ENCODE results near the gene MICALL1.
"Not testable (repeated sequence)": the region's sequence is repeated elsewhere in the genome, so short reads cannot be mapped to it uniquely, and the experiment has no call there.

Gene MICALL1

DNA sequence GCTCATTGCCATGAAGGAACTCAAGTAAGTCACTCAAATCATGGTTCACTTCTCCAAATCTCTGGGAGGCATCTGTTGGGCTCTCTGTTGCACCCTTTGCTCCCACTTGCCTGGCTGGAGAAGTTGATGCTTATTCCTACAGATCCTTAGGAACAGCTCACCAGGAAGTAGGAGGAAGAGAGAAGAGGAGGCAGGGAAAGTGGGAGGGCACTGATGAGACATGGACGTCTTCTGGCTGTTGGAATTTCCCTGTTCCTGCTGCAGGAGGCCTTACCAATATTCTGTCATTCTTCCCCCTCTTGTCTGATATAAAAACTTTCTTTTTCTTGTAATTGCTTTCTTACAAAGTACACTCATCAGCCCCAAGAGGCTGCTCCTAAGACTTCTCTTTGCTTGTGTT lies 61.0 kb downstream of the MICALL1 start:
- no peak for DNase-seq

GRCh38 chr22:37967637-37968451 lies 61.7 kb downstream of the MICALL1 start:
- DNase-seq, result no peak

DNA sequence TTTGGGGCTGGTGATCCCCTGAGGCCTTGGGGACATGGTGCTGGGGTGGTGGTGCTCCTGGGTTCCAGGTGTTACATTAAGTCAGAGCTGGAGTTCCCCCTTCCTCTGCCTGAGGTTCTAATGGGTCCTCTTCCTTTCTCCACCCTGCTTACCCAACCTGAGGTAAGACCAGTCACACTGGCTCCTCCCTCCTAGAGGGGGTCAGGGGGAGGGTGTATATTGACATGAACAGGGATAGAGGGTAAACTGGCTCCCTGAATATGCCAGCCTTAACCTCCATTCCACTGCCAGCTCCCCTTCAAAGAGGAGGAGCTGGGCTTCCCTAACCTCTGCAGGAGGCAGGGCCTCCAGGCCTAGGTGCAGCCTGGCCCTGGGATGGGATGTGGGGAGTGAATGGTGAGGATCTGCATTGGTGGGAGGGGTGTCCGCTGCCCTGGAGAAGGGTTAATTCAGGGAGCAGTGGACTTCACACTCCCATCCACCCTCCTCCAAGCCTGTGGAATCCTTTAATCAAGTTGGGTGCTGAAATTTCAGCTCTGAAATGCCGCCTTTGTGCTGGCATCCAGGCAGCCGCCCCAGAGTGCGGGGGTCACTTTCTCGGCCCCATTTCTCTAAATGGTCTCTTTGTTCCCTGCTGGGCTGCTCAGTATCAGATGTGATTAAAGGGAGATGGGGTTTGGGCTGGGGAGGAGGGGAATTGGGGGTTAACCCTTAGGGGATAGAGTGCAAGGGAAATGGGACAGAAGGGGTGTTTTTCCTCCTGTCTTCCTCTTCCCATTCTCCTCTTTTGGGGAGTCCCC lies 62.6 kb downstream of the MICALL1 start:
- DNase-seq, result no peak

- DNase-seq, result no peak
Measured at GRCh38 chr22:37970864-37971263, 64.8 kb downstream of the MICALL1 start.

- DNase-seq, result no peak
Measured at GRCh38 chr22:37971475-37972434, 65.7 kb downstream of the MICALL1 start.

DNA sequence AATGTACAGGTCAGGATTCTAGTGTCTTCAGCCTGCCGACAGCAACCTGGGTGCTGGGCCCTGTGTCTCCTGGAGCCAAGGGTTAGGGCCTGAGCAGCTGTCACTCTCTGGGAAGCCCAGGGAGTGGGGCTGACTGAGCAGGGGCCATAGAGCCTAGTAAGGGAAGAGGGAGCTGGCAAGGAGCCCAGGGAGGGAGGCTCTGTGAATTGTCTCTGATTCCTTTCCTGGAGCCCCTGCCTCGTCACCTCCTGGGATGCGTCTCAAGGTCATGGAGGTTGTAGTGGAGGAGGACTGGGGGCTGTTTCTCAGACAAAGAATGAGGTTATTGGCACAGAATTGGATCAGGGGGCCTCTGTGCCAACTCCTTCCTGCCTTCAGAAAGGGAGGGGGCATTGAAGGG lies 66.4 kb downstream of the MICALL1 start:
- DNase-seq, result no peak

GRCh38 chr22:37973271-37974170 lies 67.4 kb downstream of the MICALL1 start:
- DNase-seq, result no peak

GRCh38 chr22:37975153-37975552 lies 69.1 kb downstream of the MICALL1 start:
- DNase-seq, result no peak

GRCh38 chr22:37976022-37976421 lies 69.9 kb downstream of the MICALL1 start:
- DNase-seq, result not testable (repeated sequence)

DNA sequence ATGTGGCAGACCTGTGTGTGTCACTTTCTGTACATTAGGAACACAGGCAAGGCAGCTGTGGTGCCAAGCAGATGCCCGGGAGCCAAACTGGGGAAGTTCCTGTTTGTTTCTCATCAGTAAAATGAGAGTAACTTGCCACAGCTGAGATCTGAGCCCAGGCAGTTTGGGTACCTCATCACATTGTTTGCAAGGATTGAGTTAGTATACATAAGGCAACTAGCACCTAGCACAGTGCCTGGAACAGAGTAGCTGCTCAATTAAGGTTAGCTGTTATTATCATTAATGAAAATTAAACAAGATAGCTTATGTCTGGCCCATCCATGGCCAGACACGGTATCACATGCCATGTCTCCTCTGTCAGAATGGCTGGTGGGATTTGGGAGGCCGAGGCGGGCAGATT lies 70.5 kb downstream of the MICALL1 start:
- no peak for DNase-seq

GRCh38 chr22:37979782-37980181 lies 73.7 kb downstream of the MICALL1 start:
- no peak for DNase-seq

- DNase-seq, result no peak
Measured at GRCh38 chr22:37981282-37982011, 75.3 kb downstream of the MICALL1 start.

DNA sequence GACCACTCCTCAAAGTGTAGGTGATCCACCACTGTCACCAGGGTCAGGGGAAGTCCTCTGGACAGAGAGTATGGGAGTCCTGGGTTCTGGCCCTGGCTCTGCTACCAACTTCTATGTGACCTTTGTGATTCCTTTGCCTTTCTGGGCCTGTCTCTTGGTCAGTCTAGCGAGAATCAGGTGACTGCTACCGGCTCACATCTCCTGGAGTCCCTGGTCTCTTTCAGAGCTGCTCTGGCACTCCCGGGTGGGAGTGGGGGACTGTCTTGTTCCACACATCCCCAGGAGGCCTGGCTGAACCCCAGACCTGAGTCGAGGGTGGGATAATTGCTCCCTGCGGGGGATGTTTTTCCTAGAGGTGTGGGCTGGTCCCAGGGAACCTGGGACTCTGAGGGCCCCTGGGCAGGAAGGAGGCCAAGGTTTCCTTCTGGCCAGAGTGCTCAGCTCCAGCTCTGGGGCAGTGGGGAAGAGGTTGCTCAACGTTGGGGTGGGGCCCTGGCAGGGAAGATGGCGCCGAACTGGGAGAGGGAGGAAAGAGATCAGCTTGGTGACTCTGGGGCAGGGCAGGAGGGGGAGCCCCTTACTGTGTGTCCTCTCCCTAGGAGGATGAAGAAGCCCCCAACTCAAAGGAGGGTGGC lies 76.2 kb downstream of the MICALL1 start:
- no peak for DNase-seq

DNA sequence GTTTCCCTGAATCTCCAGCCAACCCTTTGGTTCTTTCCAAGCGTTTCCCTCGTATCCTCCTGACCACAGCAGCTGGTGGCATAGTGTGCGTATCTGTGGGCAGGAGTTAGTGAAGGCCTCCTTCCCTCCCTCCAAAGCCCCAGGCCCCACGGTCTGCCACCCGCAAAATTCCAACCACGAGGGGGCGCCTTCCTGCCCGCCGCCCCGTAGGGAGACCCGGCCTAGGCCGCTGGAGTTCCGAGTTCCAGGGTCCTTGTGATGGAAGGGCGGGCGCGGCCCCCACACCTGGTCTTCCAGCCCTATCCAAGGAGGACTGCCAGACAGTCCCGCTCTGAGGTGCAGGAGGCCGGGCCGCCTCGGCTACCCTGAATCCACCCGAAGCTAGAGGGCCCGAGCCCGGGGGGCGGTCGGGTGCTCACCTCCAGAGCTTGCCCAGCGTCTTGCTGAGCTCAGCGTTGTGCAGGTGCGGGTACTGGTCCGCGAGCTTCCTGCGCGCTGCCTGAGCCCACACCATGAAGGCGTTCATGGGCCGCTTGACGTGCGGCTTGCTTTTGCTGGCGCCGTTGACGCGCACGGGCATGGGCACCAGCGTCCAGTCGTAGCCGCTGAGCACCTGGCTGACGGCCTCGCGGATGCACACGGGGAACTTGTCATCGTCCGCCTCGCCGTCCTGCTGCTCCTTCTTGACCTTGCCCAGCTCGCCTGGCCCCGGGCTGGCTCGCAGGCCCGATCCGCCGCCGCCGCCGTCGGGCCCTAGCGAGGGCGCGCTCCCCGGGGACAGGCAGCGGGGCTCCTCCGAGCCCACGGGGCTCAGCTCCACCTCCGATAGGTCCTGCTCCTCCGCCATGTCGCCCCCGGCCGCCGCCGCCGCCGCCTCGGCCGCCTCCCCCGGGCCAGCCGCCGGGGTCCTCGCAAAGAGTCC lies 77.1 kb downstream of the MICALL1 start:
- no peak for DNase-seq

DNA sequence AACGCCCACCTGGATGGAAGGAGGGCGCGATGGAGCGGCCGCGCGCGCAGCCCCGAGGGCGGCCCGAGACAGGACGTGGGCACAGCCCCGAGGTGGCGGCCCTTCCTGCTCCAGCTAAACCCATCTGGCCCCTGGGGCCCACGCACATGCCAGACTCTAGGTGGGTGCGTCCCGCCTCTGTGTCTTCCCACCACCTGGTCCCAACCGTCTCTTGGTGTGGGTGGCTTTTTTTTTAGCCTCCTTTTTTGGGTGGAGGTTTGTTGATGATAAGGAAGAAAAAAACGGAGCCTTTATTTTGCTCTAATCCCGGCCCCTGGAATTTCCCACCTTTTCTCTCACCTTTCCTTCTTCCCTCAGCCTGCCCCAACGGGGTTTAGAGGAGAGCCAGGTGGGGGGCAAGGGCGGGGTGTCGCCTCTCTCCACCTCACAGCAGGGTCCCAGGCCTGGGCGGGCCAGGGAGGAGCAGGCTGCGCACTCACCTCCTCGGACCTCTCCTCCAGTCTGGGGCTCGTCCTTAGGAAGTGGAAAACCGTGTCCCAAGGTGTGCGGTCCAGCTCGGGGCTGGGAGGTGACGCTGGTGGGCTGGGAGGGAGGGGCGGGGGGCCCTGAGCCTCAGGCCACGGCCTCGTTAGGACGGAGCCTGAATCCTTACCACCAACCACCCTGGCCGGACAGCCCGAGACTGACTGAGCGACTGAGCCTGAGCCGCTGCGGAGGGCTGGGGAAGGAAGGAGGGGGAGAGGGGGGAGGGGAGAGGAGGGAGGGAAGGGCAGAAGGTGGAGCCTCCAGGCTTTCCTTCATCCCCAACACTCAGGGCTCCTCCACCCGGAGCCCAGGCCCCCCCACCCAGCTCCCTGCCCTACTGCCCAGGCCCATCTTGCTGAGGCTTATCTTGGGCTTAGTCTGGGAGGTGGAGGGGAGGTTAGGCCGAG lies 78.0 kb downstream of the MICALL1 start, which contains the start of gene SOX10:
TSS of gene SOX10 (minus strand) at position 696 of the 932 bp plus-strand sequence. CDS start 771 bp downstream, outside the sequence.
- DNase-seq, result no peak

DNA sequence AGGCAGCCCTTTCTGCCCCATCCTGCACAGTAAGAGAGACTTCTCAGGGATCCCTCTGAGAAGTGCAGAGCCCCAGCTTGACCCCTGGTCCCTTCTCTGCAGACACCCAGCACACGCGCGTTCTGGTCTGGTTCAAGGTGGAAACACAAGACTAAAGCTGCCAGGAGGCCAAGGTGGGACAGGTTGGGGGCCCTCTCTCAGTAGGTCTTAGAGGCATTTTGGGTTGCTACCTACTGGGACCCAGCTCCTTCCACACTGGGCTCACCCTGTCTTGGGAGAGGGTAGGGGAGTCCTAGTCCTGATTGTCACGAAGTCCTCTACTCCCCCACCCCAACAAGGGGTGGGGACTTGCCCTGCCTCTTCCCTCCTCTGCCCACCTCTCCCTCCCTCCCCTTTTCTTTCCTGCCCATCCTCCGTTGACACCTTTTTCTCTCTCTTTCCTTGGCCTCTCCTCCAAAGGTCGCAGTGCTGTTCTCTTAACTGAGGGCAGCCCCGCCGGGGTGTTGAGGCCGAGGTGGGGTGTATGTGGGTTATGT lies 79.0 kb downstream of the MICALL1 start:
- DNase-seq, result no peak

DNA sequence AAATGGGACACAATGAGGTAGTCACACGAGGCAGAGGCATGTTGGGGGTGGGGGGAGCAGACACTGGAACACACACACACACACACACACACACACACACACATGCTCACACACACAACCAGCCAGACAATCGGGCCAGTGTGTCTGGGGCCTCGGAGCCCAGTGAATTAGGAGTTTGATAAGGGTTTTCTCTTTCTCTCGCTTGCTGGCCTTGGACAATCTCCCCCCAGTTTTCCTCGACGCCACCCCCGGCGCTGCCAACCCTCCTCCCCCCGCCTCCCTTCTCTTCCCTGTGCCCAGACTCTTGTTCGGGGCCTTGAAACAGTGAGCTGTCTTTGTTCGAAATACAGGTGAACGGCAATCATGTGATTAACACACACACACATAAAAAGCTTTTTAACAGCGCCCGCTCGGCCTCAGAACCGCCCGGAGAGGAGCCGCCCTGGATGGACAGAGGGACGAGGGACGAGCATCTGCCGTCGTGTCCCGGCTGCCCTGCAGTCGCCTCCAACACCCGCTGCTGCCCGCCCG lies 79.7 kb downstream of the MICALL1 start:
- DNase-seq, result no peak

DNA sequence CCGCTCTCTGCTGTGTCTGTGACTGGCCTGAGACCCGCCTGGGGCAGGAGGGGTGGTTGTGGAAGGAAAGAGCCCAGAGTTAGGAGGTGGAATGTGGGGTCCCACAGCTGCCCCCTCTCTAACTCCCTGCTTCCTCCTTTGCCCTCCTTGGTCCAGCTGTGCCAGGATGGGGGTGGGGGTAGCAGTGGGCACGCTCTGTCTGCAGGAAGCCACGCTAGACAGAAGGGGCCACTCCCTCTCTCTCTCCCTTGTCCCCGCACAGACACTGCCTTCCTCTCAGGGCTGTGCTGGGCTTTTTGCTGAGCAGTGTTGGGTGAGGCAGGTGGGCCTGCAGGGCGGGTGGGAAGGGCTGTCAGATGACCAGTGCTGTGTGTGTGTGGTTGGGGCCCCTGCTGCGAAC lies 80.3 kb downstream of the MICALL1 start:
- DNase-seq, result no peak

Data from activated CD4-positive, alpha-beta T cell treated with anti-CD3 and anti-CD28 coated beads for 4 hours (primary cell).